Mesothelial cell of epicardium (in vitro differentiated cells): ENCODE data around the gene HDAC9. TPM values are rescaled to one million over a fixed set of nuclear protein-coding genes. Genes with fewer than 3 reads are reported as not detected.

ENCODE experiments used
- DNase-seq, 2 experiments: peaks; one replicate each; pipeline ENCODE4 v3.0.0; 2021; ENCODE audit warnings: low spot score in 2 of 2; ENCODE audit not compliant: unreplicated experiment in 2 of 2
- H3K27ac Mint-ChIP-seq: 2 replicates; pipeline ENCODE4 v1.8.0; 2021; ENCODE audit warnings: mixed read lengths
- H3K27me3 Mint-ChIP-seq: 2 replicates; pipeline ENCODE4 v1.8.0; 2021; ENCODE audit warnings: low read depth, mixed read lengths
- H3K36me3 Mint-ChIP-seq: 2 replicates; pipeline ENCODE4 v1.8.0; 2021; ENCODE audit warnings: mixed read lengths
- H3K4me1 Mint-ChIP-seq: 2 replicates; pipeline ENCODE4 v1.8.0; 2021; ENCODE audit warnings: mixed read lengths
- H3K4me3 Mint-ChIP-seq: 2 replicates; pipeline ENCODE4 v1.8.0; 2021; ENCODE audit warnings: mild to moderate bottlenecking, moderate library complexity, mixed read lengths
- H3K9me3 Mint-ChIP-seq: 2 replicates; pipeline ENCODE4 v1.8.0; 2021; ENCODE audit warnings: mixed read lengths
- CTCF ChIP-seq: fragments of 200-600 bp; sonication (generic); IDR thresholded peaks from one replicate; pipeline ENCODE4 v1.5.0; 2021; ENCODE audit warnings: antibody characterized with exemption; ENCODE audit not compliant: unreplicated experiment
- total RNA-seq: library from RNA; stranded (reverse); gene quantifications from 3 replicates; pipeline ENCODE4 v1.2.1, GENCODE V29; 2021

HDAC9 gene
- total RNA-seq, 1 donor from 2014 or later = 37.4 TPM

- no peaks in the 10 kb centered on the region for H3K27me3 Mint-ChIP-seq
- H3K4me3 Mint-ChIP-seq = no peak overlapping the region
- H3K27ac Mint-ChIP-seq = peak overlapping the region; percentile 47
- peaks cover 12% of the 10 kb centered on the region for H3K36me3 Mint-ChIP-seq
- no peak for DNase-seq
- TF ChIP-seq CTCF = no peak
- H3K9me3 Mint-ChIP-seq = peaks cover 3% of the 10 kb centered on the region
- peaks cover 48% of the 10 kb centered on the region for H3K4me1 Mint-ChIP-seq
These were observed 98.2 kb downstream of the HDAC9 start for GRCh38 chr7:18593602-18594279.

- Mint-ChIP-seq H3K9me3 (peaks cover 35% of the 10 kb centered on the region), H3K27ac (peak overlapping the region; percentile 53), H3K4me1 (peaks cover 24% of the 10 kb centered on the region), H3K4me3 (no peak overlapping the region), H3K36me3 (peaks cover 47% of the 10 kb centered on the region), H3K27me3 (no peaks in the 10 kb centered on the region)
- TF ChIP-seq CTCF = no peak
- no peak for DNase-seq
These were observed 102.2 kb downstream of the HDAC9 start for GRCh38 chr7:18597754-18598153.

- Mint-ChIP-seq H3K36me3 (peaks cover 39% of the 10 kb centered on the region), H3K27me3 (no peaks in the 10 kb centered on the region), H3K4me3 (no peak overlapping the region), H3K9me3 (peaks cover 35% of the 10 kb centered on the region), H3K4me1 (peaks cover 16% of the 10 kb centered on the region), H3K27ac (no peak overlapping the region)
- DNase-seq = no peak
- no peak for TF ChIP-seq CTCF
These were observed 111.5 kb downstream of the HDAC9 start for GRCh38 chr7:18607025-18607424.

- peak; percentile 23 for TF ChIP-seq CTCF
- no peak for DNase-seq
- peaks cover 19% of the 10 kb centered on the region for H3K36me3 Mint-ChIP-seq
- peak overlapping the region; percentile 77 for H3K27ac Mint-ChIP-seq
- no peaks in the 10 kb centered on the region for H3K27me3 Mint-ChIP-seq
- H3K4me1 Mint-ChIP-seq = peaks cover 23% of the 10 kb centered on the region
- H3K9me3 Mint-ChIP-seq = peaks cover 9% of the 10 kb centered on the region
- H3K4me3 Mint-ChIP-seq = no peak overlapping the region
These were observed 114.9 kb downstream of the HDAC9 start for GRCh38 chr7:18610331-18610948.

GRCh38 chr7:18614841-18615240 is 119.3 kb downstream of the HDAC9 start:
- Mint-ChIP-seq H3K36me3 (peaks cover 16% of the 10 kb centered on the region), H3K27me3 (no peaks in the 10 kb centered on the region), H3K4me1 (peaks cover 25% of the 10 kb centered on the region), H3K27ac (peak overlapping the region; percentile 76), H3K4me3 (no peak overlapping the region), H3K9me3 (peaks cover 13% of the 10 kb centered on the region)
- no peak for TF ChIP-seq CTCF
- DNase-seq = no peak
